ENCODE data around the gene GTF2A2.

DNA sequence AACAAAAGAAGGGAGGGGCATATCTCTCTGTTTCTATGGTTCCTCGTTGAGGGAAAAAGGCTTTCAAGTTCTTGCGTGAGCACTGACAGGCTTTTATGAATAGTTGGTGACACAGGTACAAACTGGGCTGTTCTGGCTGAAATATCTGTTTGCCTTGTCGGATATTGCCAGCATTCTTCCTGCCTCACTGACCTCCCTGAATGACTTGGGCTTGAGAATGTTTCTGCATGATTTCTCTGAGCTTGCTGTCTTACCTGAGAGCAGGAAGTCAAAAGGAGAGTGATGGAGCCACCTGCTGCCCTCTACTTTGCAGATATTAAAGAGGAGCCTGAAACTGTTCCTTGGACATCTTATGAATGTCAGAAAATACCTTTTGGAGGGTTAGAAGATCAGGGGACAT, 40.9 kb downstream of the GTF2A2 start:
- TF ChIP-seq, protein P1, sequence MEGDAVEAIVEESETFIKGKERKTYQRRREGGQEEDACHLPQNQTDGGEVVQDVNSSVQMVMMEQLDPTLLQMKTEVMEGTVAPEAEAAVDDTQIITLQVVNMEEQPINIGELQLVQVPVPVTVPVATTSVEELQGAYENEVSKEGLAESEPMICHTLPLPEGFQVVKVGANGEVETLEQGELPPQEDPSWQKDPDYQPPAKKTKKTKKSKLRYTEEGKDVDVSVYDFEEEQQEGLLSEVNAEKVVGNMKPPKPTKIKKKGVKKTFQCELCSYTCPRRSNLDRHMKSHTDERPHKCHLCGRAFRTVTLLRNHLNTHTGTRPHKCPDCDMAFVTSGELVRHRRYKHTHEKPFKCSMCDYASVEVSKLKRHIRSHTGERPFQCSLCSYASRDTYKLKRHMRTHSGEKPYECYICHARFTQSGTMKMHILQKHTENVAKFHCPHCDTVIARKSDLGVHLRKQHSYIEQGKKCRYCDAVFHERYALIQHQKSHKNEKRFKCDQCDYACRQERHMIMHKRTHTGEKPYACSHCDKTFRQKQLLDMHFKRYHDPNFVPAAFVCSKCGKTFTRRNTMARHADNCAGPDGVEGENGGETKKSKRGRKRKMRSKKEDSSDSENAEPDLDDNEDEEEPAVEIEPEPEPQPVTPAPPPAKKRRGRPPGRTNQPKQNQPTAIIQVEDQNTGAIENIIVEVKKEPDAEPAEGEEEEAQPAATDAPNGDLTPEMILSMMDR (IDR thresholded peaks at IDR 0.05; ENCODE audit: poor library complexity, severe bottlenecking): no peak
- TF ChIP-seq EZH2 (IDR thresholded peaks at IDR 0.05; ENCODE audit: borderline replicate concordance, insufficient read depth, low read length, poor library complexity, severe bottlenecking) (no peak), RAD21 (conservative IDR thresholded peaks at IDR 0.05) (no peak), POLR2AphosphoS5 (IDR thresholded peaks at IDR 0.05) (no peak), EP300 (conservative IDR thresholded peaks at IDR 0.05; ENCODE audit: poor library complexity, severe bottlenecking) (no peak), SMC3 (conservative IDR thresholded peaks at IDR 0.05; ENCODE audit: poor library complexity) (no peak), TAF1 (IDR thresholded peaks at IDR 0.05; ENCODE audit: low read depth) (no peak), MXI1 (conservative IDR thresholded peaks at IDR 0.05; ENCODE audit: poor library complexity, severe bottlenecking) (no peak)
- TF ChIP-seq, protein P2, sequence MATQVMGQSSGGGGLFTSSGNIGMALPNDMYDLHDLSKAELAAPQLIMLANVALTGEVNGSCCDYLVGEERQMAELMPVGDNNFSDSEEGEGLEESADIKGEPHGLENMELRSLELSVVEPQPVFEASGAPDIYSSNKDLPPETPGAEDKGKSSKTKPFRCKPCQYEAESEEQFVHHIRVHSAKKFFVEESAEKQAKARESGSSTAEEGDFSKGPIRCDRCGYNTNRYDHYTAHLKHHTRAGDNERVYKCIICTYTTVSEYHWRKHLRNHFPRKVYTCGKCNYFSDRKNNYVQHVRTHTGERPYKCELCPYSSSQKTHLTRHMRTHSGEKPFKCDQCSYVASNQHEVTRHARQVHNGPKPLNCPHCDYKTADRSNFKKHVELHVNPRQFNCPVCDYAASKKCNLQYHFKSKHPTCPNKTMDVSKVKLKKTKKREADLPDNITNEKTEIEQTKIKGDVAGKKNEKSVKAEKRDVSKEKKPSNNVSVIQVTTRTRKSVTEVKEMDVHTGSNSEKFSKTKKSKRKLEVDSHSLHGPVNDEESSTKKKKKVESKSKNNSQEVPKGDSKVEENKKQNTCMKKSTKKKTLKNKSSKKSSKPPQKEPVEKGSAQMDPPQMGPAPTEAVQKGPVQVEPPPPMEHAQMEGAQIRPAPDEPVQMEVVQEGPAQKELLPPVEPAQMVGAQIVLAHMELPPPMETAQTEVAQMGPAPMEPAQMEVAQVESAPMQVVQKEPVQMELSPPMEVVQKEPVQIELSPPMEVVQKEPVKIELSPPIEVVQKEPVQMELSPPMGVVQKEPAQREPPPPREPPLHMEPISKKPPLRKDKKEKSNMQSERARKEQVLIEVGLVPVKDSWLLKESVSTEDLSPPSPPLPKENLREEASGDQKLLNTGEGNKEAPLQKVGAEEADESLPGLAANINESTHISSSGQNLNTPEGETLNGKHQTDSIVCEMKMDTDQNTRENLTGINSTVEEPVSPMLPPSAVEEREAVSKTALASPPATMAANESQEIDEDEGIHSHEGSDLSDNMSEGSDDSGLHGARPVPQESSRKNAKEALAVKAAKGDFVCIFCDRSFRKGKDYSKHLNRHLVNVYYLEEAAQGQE (IDR thresholded peaks at IDR 0.05; ENCODE audit: borderline replicate concordance): no peak

Measured in neural cell (in vitro differentiated cells).